Measurements from ENCODE around the gene TMEM179B.
"Not testable (repeated sequence)": the region's sequence is repeated elsewhere in the genome, so short reads cannot be mapped to it uniquely, and the experiment has no call there.

TMEM179B gene

GRCh38 chr11:62753736-62754603, 33.2 kb upstream of the TMEM179B start, which contains the start of gene ZBTB3:
Gene ZBTB3, minus strand, starts transcription at chr11:62754160. Its CDS starts 496 bp downstream, at chr11:62753664.
- peak; percentile 96 for DNase-seq (ENCODE audit: extremely low spot score)
- ChIA-PET POLR2A (interaction anchor here (0.6 to 2.6 kb wide), 20 partner anchors 8 to 180 kb away, joined by 3 to 27 read pairs (median 4); partner anchors contain the start of genes C11orf98, CSKMT, EEF1G and HNRNPUL2), CTCF (interaction anchor here (0.8 to 5.5 kb wide), 16 partner anchors 8 to 329 kb away, joined by 3 to 46 read pairs (median 5); partner anchors contain the start of genes HNRNPUL2, POLR2G, SLC3A2 and TAF6L)
- no peak for TF ChIP-seq CTCF (IDR thresholded peaks at IDR 0.05; ENCODE audit: control extremely low read depth, extremely low read depth, low read depth, missing control alignments)

GRCh38 chr11:62755086-62755615, 32.1 kb upstream of the TMEM179B start:
- no peak for DNase-seq (ENCODE audit: extremely low spot score)
- TF ChIP-seq CTCF (IDR thresholded peaks at IDR 0.05; ENCODE audit: control extremely low read depth, extremely low read depth, low read depth, missing control alignments), result no peak
- POLR2A ChIA-PET, result interaction anchor here (0.6 to 2.0 kb wide), 3 partner anchors 9 to 120 kb away, joined by 4 to 9 read pairs (median 5); partner anchors contain the start of gene TAF6L
- CTCF ChIA-PET, result interaction anchor here (1.6 to 5.5 kb wide), 4 partner anchors 13 to 32 kb away, joined by 6 to 46 read pairs (median 22); partner anchors contain the start of genes TAF6L and TMEM179B

- no peak for DNase-seq (ENCODE audit: extremely low spot score)
- ChIA-PET CTCF (interaction anchor here (0.9 to 2.4 kb wide), 5 partner anchors 10 to 165 kb away, joined by 3 to 18 read pairs (median 3); partner anchors contain the start of genes C11orf98 and TAF6L), POLR2A (no interaction called here)
- TF ChIP-seq CTCF (IDR thresholded peaks at IDR 0.05; ENCODE audit: control extremely low read depth, extremely low read depth, low read depth, missing control alignments), result no peak
Measured at GRCh38 chr11:62757846-62758788, 29.1 kb upstream of the TMEM179B start.

- POLR2A ChIA-PET, result interaction anchor here (0.6 to 1.5 kb wide), 9 partner anchors 8 to 187 kb away, joined by 3 to 11 read pairs (median 4); partner anchors contain the start of genes EEF1G, HNRNPUL2, STX5 and TAF6L
- not testable (repeated sequence) for DNase-seq (ENCODE audit: extremely low spot score)
- CTCF ChIA-PET, result interaction anchor here (1.9 to 4.7 kb wide), 4 partner anchors 7 to 101 kb away, joined by 8 to 29 read pairs (median 15); partner anchors contain the start of genes TAF6L, TMEM179B and ZBTB3
Measured at GRCh38 chr11:62760867-62761227, 26.4 kb upstream of the TMEM179B start.

GRCh38 chr11:62770778-62771143, 16.4 kb upstream of the TMEM179B start:
- ChIA-PET POLR2A (interaction anchor here (0.6 to 3.5 kb wide), 8 partner anchors 10 to 179 kb away, joined by 3 to 21 read pairs (median 8); partner anchors contain the start of genes C11orf98, CSKMT, TMEM179B and TUT1), CTCF (interaction anchor here (0.8 to 12.6 kb wide), 16 partner anchors 9 to 177 kb away, joined by 3 to 159 read pairs (median 4); partner anchors contain the start of genes HNRNPUL2, POLR2G, TMEM179B and ZBTB3)
- DNase-seq (ENCODE audit: extremely low spot score), result no peak
- TF ChIP-seq CTCF (IDR thresholded peaks at IDR 0.05; ENCODE audit: control extremely low read depth, extremely low read depth, low read depth, missing control alignments), result no peak
